ENCODE results near the gene FAM200B. TPM values are rescaled to one million over a fixed set of nuclear protein-coding genes. Genes with fewer than 3 reads are reported as not detected.
A peak's percentile ranks its signal among the peaks of the same experiment; 100 is the strongest.
"Not testable (repeated sequence)": the region's sequence is repeated elsewhere in the genome, so short reads cannot be mapped to it uniquely, and the experiment has no call there.

Gene FAM200B
- total and polyA plus RNA-seq, 2 donors, result 35.3 to 74.4 TPM

GRCh38 chr4:15717086-15717485, 35.5 kb downstream of the FAM200B start:
- H3K27me3 ChIP-seq (ENCODE audit: control insufficient read depth in 2 of 2, insufficient read depth in 1 of 2, low read length in 1 of 2), result no peaks in the 10 kb centered on the region
- no peaks in the 10 kb centered on the region for H3K36me3 ChIP-seq (ENCODE audit: control insufficient read depth in 2 of 2, insufficient read depth in 2 of 2, low read length in 1 of 2)
- DNase-seq (ENCODE audit: low read depth in 6 of 9, low spot score in 9 of 9), result no peak
- no peaks in the 10 kb centered on the region for H3K9me3 ChIP-seq (ENCODE audit: control insufficient read depth in 2 of 2, insufficient read depth in 1 of 2, low read length in 1 of 2)
- H3K4me3 ChIP-seq (ENCODE audit: low read length in 2 of 2), result no peak overlapping the region
- WGBS, result 96% methylated on average over 6 of the region's 6 CpGs
- H3K4me1 ChIP-seq (ENCODE audit: control insufficient read depth in 2 of 2, insufficient read depth in 2 of 2, low read length in 2 of 2), result no peaks in the 10 kb centered on the region
- no peak overlapping the region for H3K27ac ChIP-seq (ENCODE audit: low read depth in 1 of 2, low read length in 1 of 2)

GRCh38 chr4:15717657-15718416, 36.2 kb downstream of the FAM200B start:
- whole genome bisulfite sequencing, result 97% methylated on average over 3 of the region's 3 CpGs
- DNase-seq (ENCODE audit: low read depth in 6 of 9, low spot score in 9 of 9), result no peak
- Histone ChIP-seq H3K27me3 (ENCODE audit: control insufficient read depth in 2 of 2, insufficient read depth in 1 of 2, low read length in 1 of 2) (no peaks in the 10 kb centered on the region), H3K36me3 (ENCODE audit: control insufficient read depth in 2 of 2, insufficient read depth in 2 of 2, low read length in 1 of 2) (no peaks in the 10 kb centered on the region), H3K4me3 (ENCODE audit: low read length in 2 of 2) (no peak overlapping the region), H3K27ac (ENCODE audit: low read depth in 1 of 2, low read length in 1 of 2) (no peak overlapping the region), H3K4me1 (ENCODE audit: control insufficient read depth in 2 of 2, insufficient read depth in 2 of 2, low read length in 2 of 2) (no peaks in the 10 kb centered on the region), H3K9me3 (ENCODE audit: control insufficient read depth in 2 of 2, insufficient read depth in 1 of 2, low read length in 1 of 2) (no peaks in the 10 kb centered on the region)

GRCh38 chr4:15718465-15718864, 36.8 kb downstream of the FAM200B start:
- Histone ChIP-seq H3K27ac (ENCODE audit: low read depth in 1 of 2, low read length in 1 of 2) (no peak overlapping the region), H3K36me3 (ENCODE audit: control insufficient read depth in 2 of 2, insufficient read depth in 2 of 2, low read length in 1 of 2) (no peaks in the 10 kb centered on the region), H3K4me3 (ENCODE audit: low read length in 2 of 2) (no peak overlapping the region), H3K4me1 (ENCODE audit: control insufficient read depth in 2 of 2, insufficient read depth in 2 of 2, low read length in 2 of 2) (no peaks in the 10 kb centered on the region), H3K27me3 (ENCODE audit: control insufficient read depth in 2 of 2, insufficient read depth in 1 of 2, low read length in 1 of 2) (no peaks in the 10 kb centered on the region), H3K9me3 (ENCODE audit: control insufficient read depth in 2 of 2, insufficient read depth in 1 of 2, low read length in 1 of 2) (no peaks in the 10 kb centered on the region)
- WGBS, result 94% methylated on average over 5 of the region's 5 CpGs
- no peak for DNase-seq (ENCODE audit: low read depth in 6 of 9, low spot score in 9 of 9)

- H3K27me3 ChIP-seq (ENCODE audit: control insufficient read depth in 2 of 2, insufficient read depth in 1 of 2, low read length in 1 of 2), result no peaks in the 10 kb centered on the region
- H3K9me3 ChIP-seq (ENCODE audit: control insufficient read depth in 2 of 2, insufficient read depth in 1 of 2, low read length in 1 of 2), result no peaks in the 10 kb centered on the region
- WGBS, result 97% methylated on average over 7 of the region's 7 CpGs
- H3K4me3 ChIP-seq (ENCODE audit: low read length in 2 of 2), result no peak overlapping the region
- H3K27ac ChIP-seq (ENCODE audit: low read depth in 1 of 2, low read length in 1 of 2), result no peak overlapping the region
- no peaks in the 10 kb centered on the region for H3K4me1 ChIP-seq (ENCODE audit: control insufficient read depth in 2 of 2, insufficient read depth in 2 of 2, low read length in 2 of 2)
- H3K36me3 ChIP-seq (ENCODE audit: control insufficient read depth in 2 of 2, insufficient read depth in 2 of 2, low read length in 1 of 2), result no peaks in the 10 kb centered on the region
- DNase-seq (ENCODE audit: low read depth in 6 of 9, low spot score in 9 of 9), result no peak
Observed at GRCh38 chr4:15718959-15719358, 37.3 kb downstream of the FAM200B start.

GRCh38 chr4:15719506-15719905, 37.9 kb downstream of the FAM200B start:
- Histone ChIP-seq H3K27me3 (ENCODE audit: control insufficient read depth in 2 of 2, insufficient read depth in 1 of 2, low read length in 1 of 2) (no peaks in the 10 kb centered on the region), H3K4me3 (ENCODE audit: low read length in 2 of 2) (no peak overlapping the region), H3K9me3 (ENCODE audit: control insufficient read depth in 2 of 2, insufficient read depth in 1 of 2, low read length in 1 of 2) (no peaks in the 10 kb centered on the region), H3K36me3 (ENCODE audit: control insufficient read depth in 2 of 2, insufficient read depth in 2 of 2, low read length in 1 of 2) (no peaks in the 10 kb centered on the region), H3K27ac (ENCODE audit: low read depth in 1 of 2, low read length in 1 of 2) (no peak overlapping the region), H3K4me1 (ENCODE audit: control insufficient read depth in 2 of 2, insufficient read depth in 2 of 2, low read length in 2 of 2) (no peaks in the 10 kb centered on the region)
- WGBS, result 94% methylated on average over 4 of the region's 4 CpGs
- DNase-seq (ENCODE audit: low read depth in 6 of 9, low spot score in 9 of 9), result no peak

- Histone ChIP-seq H3K36me3 (ENCODE audit: control insufficient read depth in 2 of 2, insufficient read depth in 2 of 2, low read length in 1 of 2) (no peaks in the 10 kb centered on the region), H3K4me1 (ENCODE audit: control insufficient read depth in 2 of 2, insufficient read depth in 2 of 2, low read length in 2 of 2) (peaks cover 7 to 9% of the 10 kb centered on the region in 2 donors), H3K9me3 (ENCODE audit: control insufficient read depth in 2 of 2, insufficient read depth in 1 of 2, low read length in 1 of 2) (no peaks in the 10 kb centered on the region), H3K27ac (ENCODE audit: low read depth in 1 of 2, low read length in 1 of 2) (no peak overlapping the region), H3K4me3 (ENCODE audit: low read length in 2 of 2) (no peak overlapping the region), H3K27me3 (ENCODE audit: control insufficient read depth in 2 of 2, insufficient read depth in 1 of 2, low read length in 1 of 2) (no peaks in the 10 kb centered on the region)
- 96% methylated on average over 2 of the region's 2 CpGs for WGBS
- no peak for DNase-seq (ENCODE audit: low read depth in 6 of 9, low spot score in 9 of 9)
Observed at GRCh38 chr4:15720851-15721250, 39.2 kb downstream of the FAM200B start.

GRCh38 chr4:15725608-15726007, 44.0 kb downstream of the FAM200B start:
- DNase-seq (ENCODE audit: low read depth in 6 of 9, low spot score in 9 of 9), result peak in 5 of 9 donors; percentile 32 to 74 (median 37)
- Histone ChIP-seq H3K4me3 (ENCODE audit: low read length in 2 of 2) (no peak overlapping the region), H3K27me3 (ENCODE audit: control insufficient read depth in 2 of 2, insufficient read depth in 1 of 2, low read length in 1 of 2) (no peaks in the 10 kb centered on the region), H3K9me3 (ENCODE audit: control insufficient read depth in 2 of 2, insufficient read depth in 1 of 2, low read length in 1 of 2) (no peaks in the 10 kb centered on the region), H3K36me3 (ENCODE audit: control insufficient read depth in 2 of 2, insufficient read depth in 2 of 2, low read length in 1 of 2) (no peaks in the 10 kb centered on the region), H3K4me1 (ENCODE audit: control insufficient read depth in 2 of 2, insufficient read depth in 2 of 2, low read length in 2 of 2) (peaks cover 7 to 29% of the 10 kb centered on the region in 2 donors), H3K27ac (ENCODE audit: low read depth in 1 of 2, low read length in 1 of 2) (peak overlapping the region; percentile 47 to 72)
- 45% methylated on average over 4 of the region's 4 CpGs for WGBS

- peak in 5 of 9 donors; percentile 41 to 80 (median 55) for DNase-seq (ENCODE audit: low read depth in 6 of 9, low spot score in 9 of 9)
- H3K27me3 ChIP-seq (ENCODE audit: control insufficient read depth in 2 of 2, insufficient read depth in 1 of 2, low read length in 1 of 2), result no peaks in the 10 kb centered on the region
- H3K36me3 ChIP-seq (ENCODE audit: control insufficient read depth in 2 of 2, insufficient read depth in 2 of 2, low read length in 1 of 2), result no peaks in the 10 kb centered on the region
- no peak overlapping the region for H3K4me3 ChIP-seq (ENCODE audit: low read length in 2 of 2)
- H3K9me3 ChIP-seq (ENCODE audit: control insufficient read depth in 2 of 2, insufficient read depth in 1 of 2, low read length in 1 of 2), result peaks cover 0 to 4% of the 10 kb centered on the region in 2 donors
- 38% methylated on average over 3 of the region's 3 CpGs for WGBS
- H3K4me1 ChIP-seq (ENCODE audit: control insufficient read depth in 2 of 2, insufficient read depth in 2 of 2, low read length in 2 of 2), result peaks cover 16 to 42% of the 10 kb centered on the region in 2 donors
- no peak overlapping the region for H3K27ac ChIP-seq (ENCODE audit: low read depth in 1 of 2, low read length in 1 of 2)
Observed at GRCh38 chr4:15729910-15730533, 48.4 kb downstream of the FAM200B start.

GRCh38 chr4:15733061-15733460, 51.4 kb downstream of the FAM200B start:
- H3K27me3 ChIP-seq (ENCODE audit: control insufficient read depth in 2 of 2, insufficient read depth in 1 of 2, low read length in 1 of 2); H3K9me3 ChIP-seq (ENCODE audit: control insufficient read depth in 2 of 2, insufficient read depth in 1 of 2, low read length in 1 of 2); DNase-seq (ENCODE audit: low read depth in 6 of 9, low spot score in 9 of 9); H3K36me3 ChIP-seq (ENCODE audit: control insufficient read depth in 2 of 2, insufficient read depth in 2 of 2, low read length in 1 of 2); H3K4me3 ChIP-seq (ENCODE audit: low read length in 2 of 2); H3K27ac ChIP-seq (ENCODE audit: low read depth in 1 of 2, low read length in 1 of 2): not testable (repeated sequence)
- WGBS, result 75% methylated on average over 5 of the region's 5 CpGs
- H3K4me1 ChIP-seq (ENCODE audit: control insufficient read depth in 2 of 2, insufficient read depth in 2 of 2, low read length in 2 of 2), result peaks cover 17 to 38% of the 10 kb centered on the region in 2 donors
